ENCODE data around the gene UNC5C.
"Not testable (repeated sequence)": the region's sequence is repeated elsewhere in the genome, so short reads cannot be mapped to it uniquely, and the experiment has no call there.

Gene UNC5C

GRCh38 chr4:95204873-95205272, 343.9 kb downstream of the UNC5C start:
- DNase-seq = peak; percentile 68

GRCh38 chr4:95204267-95204844, 344.4 kb downstream of the UNC5C start:
- DNase-seq = no peak

- no peak for DNase-seq
Observed at GRCh38 chr4:95198961-95199360, 349.8 kb downstream of the UNC5C start.

- DNase-seq = no peak
Observed at GRCh38 chr4:95197353-95197752, 351.4 kb downstream of the UNC5C start.

GRCh38 chr4:95193391-95194224, 355.2 kb downstream of the UNC5C start:
- DNase-seq = peak; percentile 86

GRCh38 chr4:95191537-95191936, 357.2 kb downstream of the UNC5C start:
- DNase-seq = peak; percentile 64

- peak; percentile 94 for DNase-seq
Observed at GRCh38 chr4:95190751-95191436, 357.9 kb downstream of the UNC5C start.

GRCh38 chr4:95188701-95189370, 359.9 kb downstream of the UNC5C start:
- DNase-seq = no peak

- peak; percentile 86 for DNase-seq
Observed at GRCh38 chr4:95186666-95187065, 362.1 kb downstream of the UNC5C start.

GRCh38 chr4:95183656-95184408, 364.9 kb downstream of the UNC5C start:
- DNase-seq = no peak

GRCh38 chr4:95181996-95182306, 366.8 kb downstream of the UNC5C start:
- DNase-seq = no peak

- peak; percentile 30 for DNase-seq
Observed at GRCh38 chr4:95181243-95181995, 367.4 kb downstream of the UNC5C start.

GRCh38 chr4:95180531-95181242, 368.1 kb downstream of the UNC5C start:
- DNase-seq = no peak

GRCh38 chr4:95178938-95179337, 369.8 kb downstream of the UNC5C start:
- DNase-seq = no peak

GRCh38 chr4:95171377-95171776, 377.4 kb downstream of the UNC5C start:
- DNase-seq = not testable (repeated sequence)

GRCh38 chr4:95170176-95170575, 378.6 kb downstream of the UNC5C start:
- DNase-seq = no peak

GRCh38 chr4:95167805-95168204, 381.0 kb downstream of the UNC5C start:
- DNase-seq = no peak

GRCh38 chr4:95165926-95166524, 382.7 kb downstream of the UNC5C start:
- peak; percentile 78 for DNase-seq

GRCh38 chr4:95162867-95163266, 385.9 kb downstream of the UNC5C start:
- no peak for DNase-seq

GRCh38 chr4:95161781-95162469, 386.8 kb downstream of the UNC5C start:
- peak; percentile 63 for DNase-seq

Measured in NCI-H69 (cell line).